ENCODE results near the gene LMNTD2.
A peak's percentile ranks its signal among the peaks of the same experiment; 100 is the strongest.
"Not testable (repeated sequence)": the region's sequence is repeated elsewhere in the genome, so short reads cannot be mapped to it uniquely, and the experiment has no call there.

Gene LMNTD2

DNA sequence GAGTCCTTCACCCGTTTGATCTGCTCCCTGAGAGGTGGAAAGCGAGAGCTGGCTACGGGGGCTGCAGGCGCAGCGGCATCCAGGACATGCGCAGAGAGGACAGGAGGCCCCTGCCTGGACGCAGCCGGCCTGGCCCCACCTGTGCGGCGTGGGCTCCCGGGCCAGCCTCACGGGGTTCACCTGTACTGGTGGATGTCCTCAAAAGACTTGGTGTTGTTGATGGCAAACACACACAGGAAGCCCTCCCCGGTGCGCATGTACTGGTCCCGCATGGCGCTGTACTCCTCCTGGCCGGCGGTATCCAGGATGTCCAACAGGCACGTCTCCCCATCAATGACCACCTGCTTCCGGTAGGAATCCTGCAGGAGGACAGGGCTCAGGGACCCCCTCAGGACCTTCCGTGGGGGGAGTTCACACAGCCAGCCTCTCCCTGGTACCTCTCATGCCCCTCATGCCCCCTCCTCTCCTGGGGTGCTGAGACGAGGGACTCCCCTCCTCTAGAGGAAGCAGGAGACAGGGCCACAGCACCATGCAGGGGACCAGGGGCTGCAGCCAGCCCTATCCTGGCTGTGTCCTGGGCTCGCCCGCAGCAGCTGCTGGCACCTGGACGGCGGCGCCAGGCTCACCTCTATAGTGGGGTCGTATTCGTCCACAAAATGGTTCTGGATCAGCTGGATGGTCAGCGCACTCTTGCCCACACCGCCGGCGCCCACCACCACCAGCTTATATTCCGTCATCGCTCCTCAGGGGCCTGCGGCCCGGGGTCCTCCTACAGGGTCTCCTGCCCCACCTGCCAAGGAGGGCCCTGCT, 26.7 kb downstream of the LMNTD2 start:
- no peak for DNase-seq

DNA sequence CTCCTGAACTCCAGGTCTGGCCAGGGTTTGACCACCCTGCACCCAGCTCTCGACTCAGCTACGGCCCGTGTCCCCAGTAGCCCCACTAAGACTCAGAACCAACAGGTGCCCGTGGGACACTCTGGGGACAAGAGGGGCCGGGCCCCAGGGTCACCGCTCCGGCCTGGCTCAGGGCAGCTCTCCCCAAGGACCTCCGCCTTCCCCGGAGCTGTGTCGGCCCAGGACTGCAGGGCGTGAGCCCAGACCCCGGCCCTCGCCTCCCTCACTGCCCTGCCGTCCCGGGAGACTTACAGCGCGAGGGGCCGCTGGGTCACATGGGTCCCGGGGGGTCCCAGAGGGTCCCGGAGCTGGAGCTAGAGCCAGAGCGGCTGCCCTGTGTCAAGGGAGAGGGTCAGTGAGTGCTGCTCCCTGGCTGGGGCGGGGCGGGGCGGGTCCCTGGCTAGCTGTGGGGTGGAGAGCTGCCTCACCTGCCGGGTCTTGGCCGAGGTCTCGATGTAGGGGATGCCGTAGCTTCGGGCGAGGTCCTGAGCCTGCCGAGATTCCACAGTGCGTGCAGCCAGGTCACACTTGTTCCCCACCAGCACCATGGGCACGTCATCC, 27.5 kb downstream of the LMNTD2 start:
- DNase-seq: no peak

DNA sequence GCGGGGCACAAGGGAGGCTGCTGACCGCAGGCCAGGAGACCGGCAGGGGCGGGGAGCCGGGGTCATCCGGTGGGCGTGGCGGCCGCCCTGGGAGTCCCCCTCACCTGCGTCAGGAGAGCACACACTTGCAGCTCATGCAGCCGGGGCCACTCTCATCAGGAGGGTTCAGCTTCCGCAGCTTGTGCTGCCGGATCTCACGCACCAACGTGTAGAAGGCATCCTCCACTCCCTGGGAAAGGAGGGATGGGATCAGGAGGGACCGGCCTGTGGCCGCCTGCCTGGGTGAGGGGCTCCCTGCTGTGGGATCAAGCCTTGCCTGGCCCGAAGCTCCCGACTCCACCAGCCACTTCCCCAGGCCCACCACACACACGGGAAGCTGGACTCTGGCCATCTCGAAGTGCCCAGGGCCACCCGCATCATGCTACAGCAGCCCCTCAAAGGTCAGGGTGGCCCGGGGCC, 28.0 kb downstream of the LMNTD2 start:
- no peak for DNase-seq

GRCh38 chr11:531919-532526, 28.5 kb downstream of the LMNTD2 start:
- no peak for DNase-seq

DNA sequence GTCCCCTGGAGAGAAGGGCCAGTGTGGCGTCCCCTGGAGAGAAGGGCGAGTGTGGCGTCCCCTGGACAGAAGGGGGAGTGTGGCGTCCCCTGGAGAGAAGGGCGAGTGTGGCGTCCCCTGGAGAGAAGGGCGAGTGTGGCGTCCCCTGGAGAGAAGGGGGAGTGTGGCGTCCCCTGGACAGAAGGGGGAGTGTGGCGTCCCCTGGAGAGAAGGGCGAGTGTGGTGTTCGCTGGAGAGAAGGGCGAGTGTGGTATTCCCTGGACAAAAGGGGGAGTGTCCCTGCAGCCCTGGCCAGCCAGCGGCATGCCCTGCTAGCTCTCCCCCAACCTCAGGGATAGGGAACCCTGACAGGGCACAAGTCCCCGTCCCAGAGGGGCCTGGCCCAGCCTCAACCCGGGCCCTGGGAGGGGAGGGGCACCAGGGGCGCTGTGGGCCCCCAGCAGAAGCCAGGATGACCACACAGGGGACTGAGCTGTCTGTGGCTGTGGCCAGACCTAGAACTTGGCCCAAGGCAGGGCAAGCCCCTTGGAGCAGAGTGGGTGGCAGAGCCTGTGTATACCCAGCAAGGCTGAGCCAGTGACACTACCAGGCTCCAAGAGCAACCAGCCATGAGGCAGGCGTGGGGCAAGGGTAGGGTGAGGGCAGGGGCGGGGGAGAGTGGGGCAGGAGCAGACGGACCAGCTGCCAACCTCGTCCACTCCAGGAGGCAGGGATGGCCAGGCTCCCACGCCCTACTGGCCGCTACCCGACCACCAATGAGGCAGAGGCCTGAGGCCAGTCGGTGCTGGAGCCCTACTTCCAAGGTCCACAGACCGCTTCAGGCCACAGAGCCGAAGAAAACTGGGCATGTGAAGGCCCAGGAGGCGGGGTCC, 29.3 kb downstream of the LMNTD2 start:
- no peak for DNase-seq

DNA sequence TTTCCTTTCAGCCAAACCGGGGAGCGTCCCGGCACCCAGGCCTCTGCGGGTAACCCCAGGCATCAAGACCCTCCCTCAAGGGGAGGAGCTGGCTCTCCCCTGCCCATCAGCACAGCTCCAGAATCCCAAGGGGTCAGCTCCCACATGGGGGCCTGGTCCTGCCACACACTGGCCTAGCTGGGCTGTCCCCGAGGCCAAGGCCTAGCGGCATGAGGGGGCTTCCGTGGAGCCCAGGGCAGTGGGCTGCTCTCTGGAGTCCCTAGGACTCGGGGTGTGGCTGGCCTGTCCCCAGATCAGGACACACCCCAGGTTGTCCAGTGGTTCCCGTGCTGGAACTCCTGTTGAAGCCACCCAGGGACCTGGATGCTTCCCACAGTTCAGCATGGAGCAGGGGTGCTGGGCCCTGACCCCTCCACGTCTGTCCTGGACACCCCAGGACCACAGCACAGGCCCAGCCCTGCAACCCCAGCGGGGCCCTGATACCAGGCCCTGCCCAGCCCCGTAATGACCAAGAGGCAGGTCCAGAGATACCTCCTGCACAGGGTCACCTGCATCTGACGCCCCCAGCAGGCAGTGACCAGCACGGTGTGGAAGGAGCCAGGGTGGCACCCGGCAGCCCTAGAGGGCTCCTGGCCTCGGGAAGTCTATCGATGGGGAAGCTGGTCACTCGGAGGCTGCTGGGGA, 30.7 kb downstream of the LMNTD2 start:
- DNase-seq: no peak

GRCh38 chr11:528815-529727, 31.5 kb downstream of the LMNTD2 start:
- no peak for DNase-seq

DNA sequence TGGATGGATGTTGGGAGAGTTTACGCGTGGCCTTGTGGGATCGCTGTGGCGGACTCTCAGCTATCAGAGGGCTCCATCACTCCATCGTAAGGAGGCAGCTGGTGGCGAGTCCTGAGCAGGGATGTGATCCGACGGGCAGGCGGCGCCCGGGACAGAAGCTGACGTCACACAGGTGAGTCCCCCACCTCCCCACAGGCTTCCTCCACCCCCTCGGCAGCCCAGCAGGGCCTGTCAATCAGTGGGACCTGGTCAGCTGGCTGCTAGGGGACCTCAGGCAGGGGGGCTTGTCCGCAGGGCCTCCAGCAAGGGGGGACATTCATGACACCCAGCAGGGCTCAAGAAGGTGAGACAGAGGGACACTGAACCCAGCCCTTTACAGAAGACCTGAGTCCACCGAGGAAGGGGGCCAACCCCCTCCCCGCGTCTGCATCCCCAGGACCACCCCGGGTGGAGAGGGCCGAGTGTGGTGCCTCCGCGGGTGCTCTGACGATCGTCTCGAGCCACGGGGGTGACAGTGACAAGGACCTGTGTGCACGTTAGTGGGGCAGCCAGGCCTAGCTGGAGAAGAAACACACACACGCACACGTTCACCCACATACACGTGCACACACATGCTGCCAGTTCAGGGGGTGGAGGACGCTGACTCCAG, 32.2 kb downstream of the LMNTD2 start:
- no peak for DNase-seq

DNA sequence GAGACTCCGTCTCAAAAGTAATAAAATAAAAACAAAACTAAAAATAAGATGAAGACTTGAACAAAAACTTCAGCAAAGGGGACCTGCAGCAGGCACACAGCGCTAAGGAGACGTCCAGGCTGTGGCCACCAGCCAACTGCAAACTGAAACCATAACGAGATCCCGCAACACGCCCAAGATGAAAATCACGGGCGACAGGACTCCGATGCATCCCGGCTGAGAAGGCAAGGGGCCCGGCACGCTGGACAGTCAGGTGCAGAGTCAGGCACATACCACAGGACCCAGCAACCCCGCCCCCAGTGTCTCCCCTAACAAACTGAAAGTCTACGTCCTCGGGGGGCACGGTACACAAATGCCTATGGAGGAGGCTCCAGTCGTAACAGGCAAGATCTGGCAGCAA, 34.3 kb downstream of the LMNTD2 start:
- no peak for DNase-seq

DNA sequence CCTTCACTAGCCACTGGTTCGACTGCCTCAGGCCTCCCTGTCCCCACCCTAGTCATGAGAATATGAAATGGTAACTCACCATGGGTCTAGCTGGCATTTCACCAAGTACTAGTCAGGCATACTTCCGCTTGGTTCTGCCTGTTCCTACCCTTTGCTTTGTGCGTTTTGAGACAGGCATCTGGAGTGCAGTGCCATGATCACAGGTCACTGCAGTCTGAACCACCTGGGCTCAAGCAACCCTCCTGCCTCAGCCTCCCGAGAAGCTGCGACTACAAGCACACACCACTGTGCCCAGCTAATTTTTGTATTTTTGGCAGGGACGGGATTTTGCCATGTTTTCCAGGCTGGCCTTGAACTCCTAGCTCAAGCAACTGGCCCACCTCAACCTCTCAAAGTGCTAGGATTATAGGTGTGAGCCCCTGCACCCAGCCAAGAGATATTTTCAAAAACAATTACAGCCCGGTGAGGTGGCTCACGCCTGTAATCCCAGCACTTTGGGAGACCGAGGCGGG, 39.3 kb downstream of the LMNTD2 start:
- DNase-seq: no peak

DNA sequence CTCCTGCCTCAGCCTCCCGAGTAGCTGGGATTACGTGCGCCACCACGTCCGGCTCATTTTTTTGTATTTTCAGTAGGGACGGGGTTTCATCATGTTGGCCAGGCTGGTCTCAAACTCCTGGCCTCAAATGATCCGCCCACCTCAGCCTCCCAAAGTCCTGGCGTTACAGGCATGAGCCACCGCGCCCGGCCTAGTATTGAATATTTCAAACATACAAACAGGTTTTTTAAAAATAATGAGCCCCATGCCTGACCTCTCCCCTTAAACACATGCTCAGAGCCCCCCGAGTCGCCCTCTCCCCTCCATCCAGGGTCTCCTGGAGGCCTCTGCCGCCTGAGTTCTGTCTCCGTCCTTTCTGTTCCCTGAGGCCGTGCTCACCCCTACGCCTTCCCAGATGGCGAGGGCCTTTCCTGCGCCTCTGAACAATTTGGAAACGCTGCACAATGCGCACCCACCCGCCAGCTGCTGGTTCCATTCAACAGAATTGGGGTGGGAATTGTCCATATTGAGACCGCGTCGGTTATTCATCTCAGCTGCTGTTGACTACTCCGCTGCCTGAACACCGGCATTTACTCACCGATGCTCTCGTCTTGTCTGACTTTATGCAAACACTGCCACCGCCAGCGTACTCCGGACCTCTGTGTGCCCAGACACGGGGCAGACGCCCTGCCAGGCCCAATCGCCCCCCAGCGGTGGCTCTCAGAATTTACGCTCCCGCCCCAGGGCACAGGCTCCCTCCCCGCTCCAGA, 39.9 kb downstream of the LMNTD2 start:
- no peak for DNase-seq

DNA sequence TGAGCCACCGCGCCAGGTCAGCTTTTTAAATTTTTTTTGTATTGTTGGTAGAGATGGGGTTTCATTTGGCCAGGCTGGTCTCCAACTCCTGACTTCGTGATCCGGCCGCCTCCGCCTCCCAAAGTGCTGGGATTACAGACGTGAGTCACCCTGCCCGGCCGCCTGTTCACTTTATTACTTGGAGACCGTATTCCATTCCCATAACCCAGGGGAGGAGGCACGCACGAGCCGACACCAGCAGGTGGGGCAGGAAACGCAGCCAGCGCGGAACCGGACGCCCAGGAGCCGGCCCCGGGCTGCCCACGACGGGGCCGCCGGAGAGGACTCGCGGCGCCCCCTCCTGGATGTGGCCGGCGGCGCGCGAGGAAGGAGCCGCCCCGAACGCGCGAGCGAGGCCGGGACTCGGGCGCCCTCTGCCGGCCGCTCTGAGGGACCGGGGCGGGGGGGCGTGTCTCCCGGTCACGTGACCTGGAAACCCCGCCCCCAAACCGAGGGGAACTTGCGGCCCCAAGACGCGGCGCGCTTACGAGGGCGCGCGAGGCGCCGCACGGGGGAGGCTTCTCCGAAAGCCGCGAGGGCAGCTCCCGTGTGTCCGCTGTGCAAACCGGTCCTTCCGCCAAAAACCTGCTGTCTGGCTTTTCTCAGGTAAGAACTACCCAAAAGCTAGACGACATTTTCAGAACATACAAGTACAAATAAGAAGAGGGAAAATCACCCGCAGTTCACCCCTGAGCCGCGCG, 41.9 kb downstream of the LMNTD2 start:
- peak; percentile 86 for DNase-seq

GRCh38 chr11:516918-517685, 43.4 kb downstream of the LMNTD2 start:
- not testable (repeated sequence) for DNase-seq

- no peak for DNase-seq
Observed at GRCh38 chr11:516400-516799, 44.1 kb downstream of the LMNTD2 start.

- no peak for DNase-seq
Observed at GRCh38 chr11:515131-515530, 45.4 kb downstream of the LMNTD2 start.

DNA sequence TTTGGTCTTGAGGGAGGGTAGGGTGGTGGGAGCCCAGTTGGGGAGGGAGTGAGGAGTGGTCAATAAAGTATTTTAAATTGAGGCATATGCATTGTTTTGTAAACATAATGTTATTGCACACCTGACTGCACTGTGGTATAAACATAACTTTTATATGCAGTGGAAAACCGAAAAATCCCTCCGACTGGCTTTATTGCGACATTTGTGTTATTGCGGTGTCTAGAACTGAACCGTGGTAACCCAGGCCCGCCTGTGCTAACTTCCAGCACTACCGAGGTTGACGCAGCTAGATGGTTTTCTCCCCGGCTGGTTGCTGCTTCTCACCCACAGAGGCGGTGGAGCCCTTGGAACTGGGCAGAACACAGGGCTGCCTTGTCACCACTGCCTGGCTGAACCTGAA, 45.9 kb downstream of the LMNTD2 start:
- no peak for DNase-seq

DNA sequence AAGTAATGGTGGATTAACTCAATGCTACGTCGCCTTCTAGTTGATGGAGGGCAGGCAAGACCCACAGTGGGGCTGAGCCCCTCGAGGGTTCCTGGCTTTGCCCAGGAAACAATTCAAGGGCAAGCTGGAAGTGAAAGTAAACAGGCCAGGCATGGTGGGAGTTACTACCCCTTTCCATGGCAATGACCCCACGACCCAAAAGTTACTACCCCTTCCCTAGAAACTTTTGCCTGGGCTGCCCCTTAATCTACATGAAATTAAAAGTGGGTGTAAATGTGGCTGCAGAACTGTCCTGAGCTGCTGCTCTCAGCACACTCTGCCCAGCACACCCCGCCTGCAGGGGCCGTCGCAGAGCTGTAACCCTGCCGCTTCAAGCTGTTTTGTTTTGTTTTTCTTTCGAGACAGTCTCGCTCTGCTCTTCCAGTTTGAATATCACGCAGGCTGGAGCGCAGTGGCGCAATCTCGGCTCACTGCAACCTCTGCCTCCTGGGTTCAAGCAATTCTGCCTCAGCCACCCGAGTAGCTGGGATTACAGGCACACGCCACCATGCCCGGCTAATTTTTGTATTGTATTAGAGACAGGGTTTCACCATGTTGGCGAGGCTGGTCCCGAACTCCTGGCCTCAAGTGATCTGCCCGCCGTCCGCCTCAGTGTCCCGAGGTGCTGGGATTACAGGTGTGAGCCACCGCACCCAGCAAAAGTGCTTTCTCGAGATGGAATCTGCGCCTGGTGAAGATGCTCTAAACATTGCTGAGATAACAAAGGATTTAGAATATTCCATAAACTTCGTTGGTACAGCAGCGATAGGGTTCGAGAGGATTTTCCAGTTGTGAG, 47.6 kb downstream of the LMNTD2 start:
- no peak for DNase-seq
